ENCODE results near the gene KCNA10. TPM values are rescaled to one million over a fixed set of nuclear protein-coding genes. Genes with fewer than 3 reads are reported as not detected.

The KCNA10 gene
- polyA plus RNA-seq, 1 donor (not counting 4 experiments of a cell fraction or from before 2014, with no cell fraction given): not detected

GRCh38 chr1:110504226-110504625, 14.7 kb downstream of the KCNA10 start:
- no peak for FAIRE-seq
- no peak overlapping the region for H3K27ac ChIP-seq (ENCODE audit: control insufficient read depth, insufficient read depth, low read length)
- TF ChIP-seq CTCF (optimal IDR thresholded peaks at IDR 0.05 in 1 of 3, IDR thresholded peaks at IDR 0.05 in 1 of 3, conservative IDR thresholded peaks at IDR 0.05 in 1 of 3; ENCODE audit: extremely low read depth in 1 of 3, insufficient read depth in 2 of 3, low read length in 3 of 3) (no peak), EZH2 (IDR thresholded peaks at IDR 0.05; ENCODE audit: low read length) (no peak)
- no peak overlapping the region for H3K4me2 ChIP-seq (ENCODE audit: control insufficient read depth, extremely low read depth, insufficient read depth, low read depth, low read length)
- H3K9me3 ChIP-seq (ENCODE audit: control insufficient read depth, low read depth, low read length): no peaks in the 10 kb centered on the region
- H3K79me2 ChIP-seq (ENCODE audit: control insufficient read depth, insufficient read depth, low read length): no peaks in the 10 kb centered on the region
- dilution Hi-C loops (cut with MboI; ENCODE audit: extremely low pct_ligation_motif_present, low sequenced_read_pairs): no loop called here
- H3K9ac ChIP-seq (ENCODE audit: control insufficient read depth, extremely low read depth, insufficient read depth, low read length): no peak overlapping the region
- no peaks in the 10 kb centered on the region for H3K36me3 ChIP-seq (ENCODE audit: control insufficient read depth in 2 of 2, extremely low read depth in 1 of 2, insufficient read depth in 2 of 2, low read length in 2 of 2)
- H3K27me3 ChIP-seq (ENCODE audit: control insufficient read depth, extremely low read depth, insufficient read depth, low read length): peaks cover 26% of the 10 kb centered on the region
- no peak for DNase-seq (ENCODE audit: low read depth, low spot score)
- no peaks in the 10 kb centered on the region for H3K4me1 ChIP-seq (ENCODE audit: control insufficient read depth, extremely low read depth, insufficient read depth, low read length)
- H2AFZ ChIP-seq (ENCODE audit: control insufficient read depth, low read length): no peak overlapping the region
- no peaks in the 10 kb centered on the region for H3K9me1 ChIP-seq (ENCODE audit: control insufficient read depth, extremely low read depth, insufficient read depth, low read length)
- H4K20me1 ChIP-seq (ENCODE audit: control insufficient read depth, extremely low read depth, insufficient read depth, low read length): no peaks in the 10 kb centered on the region
- no peak overlapping the region for H3K4me3 ChIP-seq (ENCODE audit: control insufficient read depth in 2 of 3, extremely low read depth in 1 of 3, insufficient read depth in 2 of 3, low read depth in 1 of 3, low read length in 3 of 3)

DNA sequence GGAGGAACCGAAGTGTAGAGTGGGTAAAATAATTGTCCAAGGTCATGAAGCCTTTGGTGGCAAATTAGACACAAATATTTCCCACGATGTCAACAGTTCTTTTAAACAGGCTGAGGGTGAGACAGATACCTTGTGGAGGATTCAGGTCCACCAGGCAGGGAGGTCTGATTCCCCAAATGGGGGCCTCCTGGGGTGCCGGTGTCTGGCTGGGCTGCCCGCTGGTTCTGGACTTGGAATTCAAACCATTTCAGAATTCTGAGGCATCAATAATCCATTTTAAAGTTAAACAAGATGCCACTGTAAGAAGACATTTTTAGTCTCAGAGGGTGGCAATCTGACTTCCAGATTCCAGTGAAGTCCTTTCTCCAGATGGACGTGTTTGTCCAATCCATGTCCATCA, 15.5 kb downstream of the KCNA10 start:
- H3K27me3 ChIP-seq (ENCODE audit: control insufficient read depth, extremely low read depth, insufficient read depth, low read length): peaks cover 26% of the 10 kb centered on the region
- no peak overlapping the region for H2AFZ ChIP-seq (ENCODE audit: control insufficient read depth, low read length)
- FAIRE-seq (no peak), DNase-seq (ENCODE audit: low read depth, low spot score) (no peak)
- TF ChIP-seq EZH2 (IDR thresholded peaks at IDR 0.05; ENCODE audit: low read length) (no peak), CTCF (optimal IDR thresholded peaks at IDR 0.05 in 1 of 3, IDR thresholded peaks at IDR 0.05 in 1 of 3, conservative IDR thresholded peaks at IDR 0.05 in 1 of 3; ENCODE audit: extremely low read depth in 1 of 3, insufficient read depth in 2 of 3, low read length in 3 of 3) (no peak)
- dilution Hi-C loops (cut with MboI; ENCODE audit: extremely low pct_ligation_motif_present, low sequenced_read_pairs): no loop called here
- H3K9ac ChIP-seq (ENCODE audit: control insufficient read depth, extremely low read depth, insufficient read depth, low read length): no peak overlapping the region
- H3K9me3 ChIP-seq (ENCODE audit: control insufficient read depth, low read depth, low read length): no peaks in the 10 kb centered on the region
- no peak overlapping the region for H3K4me2 ChIP-seq (ENCODE audit: control insufficient read depth, extremely low read depth, insufficient read depth, low read depth, low read length)
- no peak overlapping the region for H3K4me3 ChIP-seq (ENCODE audit: control insufficient read depth in 2 of 3, extremely low read depth in 1 of 3, insufficient read depth in 2 of 3, low read depth in 1 of 3, low read length in 3 of 3)
- H3K79me2 ChIP-seq (ENCODE audit: control insufficient read depth, insufficient read depth, low read length): no peaks in the 10 kb centered on the region
- no peak overlapping the region for H3K27ac ChIP-seq (ENCODE audit: control insufficient read depth, insufficient read depth, low read length)
- no peaks in the 10 kb centered on the region for H3K4me1 ChIP-seq (ENCODE audit: control insufficient read depth, extremely low read depth, insufficient read depth, low read length)
- no peaks in the 10 kb centered on the region for H4K20me1 ChIP-seq (ENCODE audit: control insufficient read depth, extremely low read depth, insufficient read depth, low read length)
- H3K36me3 ChIP-seq (ENCODE audit: control insufficient read depth in 2 of 2, extremely low read depth in 1 of 2, insufficient read depth in 2 of 2, low read length in 2 of 2): no peaks in the 10 kb centered on the region
- no peaks in the 10 kb centered on the region for H3K9me1 ChIP-seq (ENCODE audit: control insufficient read depth, extremely low read depth, insufficient read depth, low read length)

All from keratinocyte (primary cell).